GM23338 (cell line): ENCODE results near the gene FRMD3. TPM values are rescaled to one million over a fixed set of nuclear protein-coding genes. Genes with fewer than 3 reads are reported as not detected.

Source experiments
- ATAC-seq: fragments of 200-7000 bp; cut with Tn5 transposase; 3 replicates; pipeline ENCODE4 v1.9.1; 2020
- DNase-seq: peaks from one replicate; pipeline ENCODE4 v3.0.0-alpha.2; 2015; ENCODE audit warnings: low spot score
- H2AFZ ChIP-seq: fragments of 200-600 bp; sonication (generic); 2 replicates; pipeline ENCODE4 v1.8.0; 2016; ENCODE audit warnings: antibody characterized with exemption, mild to moderate bottlenecking, moderate library complexity
- H3F3A ChIP-seq: fragments of 200-600 bp; sonication (generic); replicated peaks from 2 replicates; pipeline ENCODE4 v1.8.0; 2017; ENCODE audit warnings: antibody characterized with exemption, mixed run types, low read depth
- H3K27ac ChIP-seq: fragments of 200-600 bp; sonication (generic); 2 replicates; pipeline ENCODE4 v1.6.1; 2016; ENCODE audit warnings: low read depth
- H3K27me3 ChIP-seq: fragments of 200-600 bp; sonication (generic); 2 replicates; pipeline ENCODE4 v1.8.0; 2016; ENCODE audit warnings: mild to moderate bottlenecking, mixed run types, moderate library complexity; ENCODE audit not compliant: insufficient read depth
- H3K36me3 ChIP-seq: fragments of 200-600 bp; sonication (generic); 2 replicates; pipeline ENCODE4 v1.8.0; 2016; ENCODE audit warnings: mild to moderate bottlenecking; ENCODE audit not compliant: insufficient read depth
- H3K4me1 ChIP-seq: fragments of 200-600 bp; sonication (generic); 2 replicates; pipeline ENCODE4 v1.8.0; 2016; ENCODE audit warnings: mild to moderate bottlenecking, moderate library complexity; ENCODE audit not compliant: insufficient read depth
- H3K4me2 ChIP-seq: fragments of 200-600 bp; sonication (generic); 2 replicates; pipeline ENCODE4 v1.7.1; 2017; ENCODE audit warnings: mixed run types
- H3K4me3 ChIP-seq: fragments of 200-600 bp; sonication (generic); 2 replicates; pipeline ENCODE4 v1.6.1; 2016; ENCODE audit warnings: mixed run types
- H3K79me2 ChIP-seq: fragments of 200-600 bp; sonication (generic); replicated peaks from 2 replicates; pipeline ENCODE4 v1.8.0; 2017; ENCODE audit warnings: mild to moderate bottlenecking; ENCODE audit not compliant: insufficient read depth
- H3K9me2 ChIP-seq: fragments of 200-600 bp; sonication (generic); 2 replicates; pipeline ENCODE4 v1.8.0; 2017; ENCODE audit not compliant: insufficient read depth
- H4K20me1 ChIP-seq: fragments of 200-600 bp; sonication (generic); replicated peaks from 2 replicates; pipeline ENCODE4 v1.8.0; 2017; ENCODE audit warnings: mild to moderate bottlenecking; ENCODE audit not compliant: insufficient read depth
- H3K27ac Mint-ChIP-seq: 2 replicates; pipeline ENCODE4 v1.8.0; 2020; ENCODE audit warnings: inconsistent platforms, mild to moderate bottlenecking, moderate library complexity, mixed read lengths
- H3K27me3 Mint-ChIP-seq: 3 replicates; pipeline ENCODE4 v1.8.0; 2022; ENCODE audit warnings: low read depth, mild to moderate bottlenecking, moderate library complexity, mixed read lengths, inconsistent platforms; ENCODE audit not compliant: insufficient read depth, poor library complexity
- H3K36me3 Mint-ChIP-seq: 3 replicates; pipeline ENCODE4 v1.8.0; 2021; ENCODE audit warnings: low read depth, mild to moderate bottlenecking, inconsistent platforms, moderate library complexity, mixed read lengths
- H3K4me1 Mint-ChIP-seq: 3 replicates; pipeline ENCODE4 v1.8.0; 2020; ENCODE audit warnings: mild to moderate bottlenecking, inconsistent platforms, mixed read lengths
- H3K4me3 Mint-ChIP-seq: 3 replicates; pipeline ENCODE4 v1.8.0; 2021; ENCODE audit warnings: moderate library complexity, mild to moderate bottlenecking, inconsistent platforms, mixed read lengths
- H3K9me3 Mint-ChIP-seq: 3 replicates; pipeline ENCODE4 v1.8.0; 2020; ENCODE audit warnings: moderate library complexity, mild to moderate bottlenecking, inconsistent platforms, mixed read lengths
- CREB1 ChIP-seq: fragments of 250-450 bp; sonication (Bioruptor Pico); IDR thresholded peaks from 2 replicates; pipeline ENCODE4 v1.5.0; 2020; ENCODE audit warnings: low read depth, mild to moderate bottlenecking, moderate library complexity
- CTCF ChIP-seq, 2 experiments: fragments of 200-600 bp in 1 of 2; sonication (generic) in 1 of 2; conservative IDR thresholded peaks; 2 replicates each; pipeline versions ENCODE4 v1.5.1 to v1.6.1; 2016 to 2017; ENCODE audit warnings: antibody characterized with exemption in 2 of 2, low read depth in 2 of 2, mild to moderate bottlenecking in 2 of 2, moderate library complexity in 1 of 2
- ETS1 ChIP-seq: IDR thresholded peaks from 2 replicates; pipeline ENCODE4 v1.6.1; 2016; ENCODE audit warnings: antibody characterized with exemption
- EZH2 ChIP-seq: fragments of 200-600 bp; sonication (generic); IDR thresholded peaks from one replicate; pipeline ENCODE4 v1.8.0; 2017; ENCODE audit warnings: antibody characterized with exemption, mild to moderate bottlenecking, low read depth; ENCODE audit not compliant: unreplicated experiment
- EZH2phosphoT487 ChIP-seq: fragments of 200-600 bp; sonication (generic); IDR thresholded peaks from one replicate; pipeline ENCODE4 v1.8.1; 2018; ENCODE audit warnings: antibody characterized with exemption; ENCODE audit not compliant: unreplicated experiment
- JUNB ChIP-seq: IDR thresholded peaks from one replicate; pipeline ENCODE4 v1.6.1; 2016; ENCODE audit warnings: antibody characterized with exemption; ENCODE audit not compliant: unreplicated experiment
- NANOG ChIP-seq: IDR thresholded peaks from 2 replicates; pipeline ENCODE4 v1.6.1; 2016; ENCODE audit warnings: antibody characterized with exemption, borderline replicate concordance
- POLR2AphosphoS5 ChIP-seq: IDR thresholded peaks from 2 replicates; pipeline ENCODE4 v1.6.1; 2016; ENCODE audit warnings: antibody characterized with exemption, low read depth
- REST ChIP-seq: IDR thresholded peaks from one replicate; pipeline ENCODE4 v1.6.1; 2018; ENCODE audit warnings: antibody characterized with exemption; ENCODE audit not compliant: unreplicated experiment
- STAT1 ChIP-seq: IDR thresholded peaks from one replicate; pipeline ENCODE4 v1.6.1; 2016; ENCODE audit warnings: antibody characterized with exemption; ENCODE audit not compliant: unreplicated experiment
- ZNF114 ChIP-seq: fragments of 250-450 bp; sonication (Bioruptor Pico); IDR thresholded peaks from 2 replicates; pipeline ENCODE4 v1.5.0; 2020; ENCODE audit warnings: mild to moderate bottlenecking, moderate library complexity
- ZNF331 ChIP-seq: fragments of 250-450 bp; sonication (Bioruptor Pico); IDR thresholded peaks from 2 replicates; pipeline ENCODE4 v1.5.0; 2020; ENCODE audit warnings: low read depth, mild to moderate bottlenecking, moderate library complexity
- ZNF462 ChIP-seq: fragments of 250-450 bp; sonication (Bioruptor Pico); IDR thresholded peaks from 2 replicates; pipeline ENCODE4 v1.5.0; 2020; ENCODE audit warnings: mild to moderate bottlenecking, moderate library complexity
- polyA plus RNA-seq: library from polyadenylated mRNA; unstranded; fragments of >200 nt; fragmentation: Nextera tagmentation; extraction: Ambion mirVana; gene quantifications from 2 replicates; pipeline ENCODE4 v1.2.1, GENCODE V29; 2016
- total RNA-seq: library from RNA; depleted of rRNA; stranded (reverse); fragments of >200 nt; shearing (Covaris generic); gene quantifications from 2 replicates; pipeline ENCODE4 v1.2.3, GENCODE V29; 2014

The FRMD3 gene
- total and polyA plus RNA-seq, 2 experiments from 2014 or later: 0.47 to 1.2 TPM

- Mint-ChIP-seq H3K27ac (no peak overlapping the region), H3K4me3 (no peak overlapping the region), H3K9me3 (no peaks in the 10 kb centered on the region), H3K27me3 (no peaks in the 10 kb centered on the region), H3K4me1 (no peaks in the 10 kb centered on the region), H3K36me3 (no peaks in the 10 kb centered on the region)
- no peaks in the 10 kb centered on the region for H3F3A ChIP-seq
- H2AFZ ChIP-seq: no peak overlapping the region
- H3K36me3 ChIP-seq: no peaks in the 10 kb centered on the region
- ATAC-seq (no peak), DNase-seq (no peak)
- H3K27me3 ChIP-seq: no peaks in the 10 kb centered on the region
- no peaks in the 10 kb centered on the region for H3K79me2 ChIP-seq
- no peaks in the 10 kb centered on the region; the same call in 1 of the 2 replicates for H4K20me1 ChIP-seq
- H3K9me2 ChIP-seq: peaks cover 4% of the 10 kb centered on the region; the same call in 1 of the 2 replicates
- TF ChIP-seq ZNF462 (CRISPR knock-in tag) (no peak), ETS1 (no peak), EZH2phosphoT487 (no peak), EZH2 (no peak), REST (no peak), CREB1 (CRISPR knock-in tag) (no peak), POLR2AphosphoS5 (no peak), NANOG (no peak), CTCF (conservative IDR thresholded peaks at IDR 0.05; ENCODE audit: low read depth in 2 of 2) (no peak), ZNF331 (no peak), STAT1 (no peak), JUNB (no peak), ZNF114 (CRISPR knock-in tag) (no peak)
- H3K4me1 ChIP-seq: no peaks in the 10 kb centered on the region
- H3K27ac ChIP-seq: no peak overlapping the region
- H3K4me2 ChIP-seq: no peak overlapping the region
- no peak overlapping the region for H3K4me3 ChIP-seq
Observed at GRCh38 chr9:83501565-83501964, 36.6 kb downstream of the FRMD3 start.
